AML-193 (cell line): ENCODE measurements around the gene CA4.
A peak's percentile ranks its signal among the peaks of the same experiment; 100 is the strongest.

ENCODE experiments used
- DNase-seq, 2 experiments: peaks; one replicate each; lab custom pipeline; 2025; lab: John Stamatoyannopoulos, UW

CA4 gene

DNA sequence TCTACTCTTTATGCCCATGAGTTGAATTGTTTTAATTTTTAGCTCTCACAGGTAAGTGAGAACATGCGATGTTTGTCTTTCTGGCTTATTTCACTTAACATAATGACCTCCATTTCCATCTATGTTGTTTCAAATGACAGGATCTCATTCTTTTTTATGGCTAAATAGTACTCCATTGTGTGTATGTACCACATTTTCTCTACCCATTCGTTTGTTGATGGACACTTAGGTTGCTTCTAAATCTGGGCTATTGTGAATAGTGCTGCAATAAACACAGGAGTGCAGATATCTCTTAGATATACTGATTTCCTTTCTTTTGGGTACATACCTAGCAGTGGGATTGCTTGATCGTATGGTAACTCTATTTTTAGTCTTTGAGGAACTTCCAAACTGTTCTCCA, 19.3 kb upstream of the CA4 start:
- no peak for DNase-seq

GRCh38 chr17:60134396-60135150, 15.2 kb upstream of the CA4 start:
- DNase-seq: no peak

GRCh38 chr17:60135151-60135950, 14.4 kb upstream of the CA4 start:
- DNase-seq: no peak

DNA sequence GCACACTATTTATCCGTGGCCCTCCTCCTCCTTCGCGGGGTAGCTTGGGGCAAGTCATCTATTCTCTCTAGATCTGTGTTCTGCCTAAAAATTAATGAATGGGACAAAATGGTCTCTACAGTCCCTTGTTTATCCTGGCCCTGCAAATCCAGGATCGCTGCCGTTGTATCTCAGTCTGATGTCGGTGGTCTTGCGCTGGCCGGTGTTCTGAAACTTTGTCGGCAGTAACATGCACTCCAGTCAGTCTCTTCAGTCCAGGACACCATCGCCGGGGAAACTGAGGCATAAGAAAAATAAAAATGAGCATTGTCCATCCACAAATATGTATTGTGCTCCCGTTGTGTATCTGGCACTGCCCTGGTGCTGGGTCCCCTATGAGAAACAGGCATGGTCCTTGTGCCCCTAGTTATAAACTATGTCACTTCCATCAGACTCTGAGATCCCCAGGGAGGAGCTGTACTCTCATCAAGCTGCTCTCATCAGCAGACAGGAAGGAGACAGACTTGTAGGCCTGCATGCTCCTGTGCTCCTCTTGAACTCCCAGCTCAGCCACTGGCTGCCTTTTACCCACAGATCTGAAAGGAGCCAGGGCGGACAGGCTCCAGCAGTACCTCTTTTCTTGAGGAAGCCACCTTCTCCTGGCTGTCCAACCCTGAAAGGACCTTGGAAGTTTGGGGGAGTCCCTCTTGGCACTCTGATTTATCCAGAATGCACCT, 13.7 kb upstream of the CA4 start:
- no peak for DNase-seq

DNA sequence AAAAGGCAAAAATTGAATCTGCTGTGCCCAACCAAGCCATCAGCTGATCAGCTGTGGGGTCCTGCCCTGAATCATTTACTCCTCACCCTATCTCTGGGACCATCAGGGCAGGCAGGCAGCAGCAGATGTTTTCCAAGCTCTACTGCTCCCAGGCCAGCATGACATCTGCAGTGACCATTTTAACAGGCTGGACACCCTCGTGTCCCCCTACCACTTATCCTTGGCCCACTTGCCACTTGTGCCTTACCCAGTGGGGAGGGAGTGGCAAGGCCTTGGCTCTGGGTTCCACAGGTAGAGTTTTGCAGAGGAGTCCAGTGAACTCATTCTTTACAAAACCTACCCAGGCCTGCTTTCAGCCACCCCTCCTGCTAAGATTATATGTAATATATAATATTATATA, 12.0 kb upstream of the CA4 start:
- DNase-seq: no peak

- DNase-seq: no peak
Measured at GRCh38 chr17:60138769-60139437, 10.9 kb upstream of the CA4 start.

GRCh38 chr17:60139438-60140285, 10.1 kb upstream of the CA4 start:
- DNase-seq: no peak

DNA sequence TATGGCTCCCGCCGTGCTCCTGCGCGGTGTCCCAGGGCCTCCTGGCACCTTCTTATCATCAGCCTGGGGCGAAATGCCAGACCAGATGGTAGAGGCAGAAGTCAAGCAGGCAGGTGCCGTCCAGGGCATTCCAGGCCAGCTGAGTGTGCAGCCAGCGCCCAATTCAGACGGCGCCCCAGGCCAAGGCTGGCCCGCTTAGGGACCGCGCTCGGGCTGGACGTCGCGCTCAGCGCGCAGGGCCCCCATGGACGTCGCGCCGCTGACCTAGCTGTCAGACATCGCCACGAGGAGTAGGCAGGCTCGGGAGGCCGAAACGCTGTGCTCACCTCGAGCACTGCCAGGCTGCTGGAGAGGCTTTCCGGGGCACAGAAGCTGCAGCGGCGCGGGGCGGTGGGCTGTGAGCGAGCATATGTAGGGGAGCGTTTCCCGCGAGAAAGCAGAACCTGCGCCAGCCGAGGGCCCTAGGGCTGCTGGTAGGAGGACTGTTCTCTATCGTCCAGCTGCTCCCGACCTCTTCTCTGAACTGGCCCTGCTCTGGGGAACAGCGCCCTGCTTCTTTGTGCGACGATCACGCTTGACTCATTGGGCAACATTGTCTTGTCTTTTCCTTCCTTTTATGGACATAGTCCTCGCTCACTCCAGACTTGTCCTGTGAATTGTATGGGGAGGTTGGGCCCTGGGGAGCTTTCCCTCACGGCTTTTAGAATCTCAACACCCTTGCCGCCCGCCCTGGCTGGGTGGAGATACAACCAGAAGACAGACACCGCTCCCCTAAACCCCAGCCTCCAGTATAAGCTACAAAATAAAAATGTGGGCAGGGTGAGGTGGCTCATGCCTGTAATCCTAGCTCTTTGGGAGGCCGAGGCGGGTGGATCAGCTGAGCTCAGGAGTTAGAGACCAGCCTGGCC, 8.4 kb upstream of the CA4 start:
- DNase-seq: no peak

DNA sequence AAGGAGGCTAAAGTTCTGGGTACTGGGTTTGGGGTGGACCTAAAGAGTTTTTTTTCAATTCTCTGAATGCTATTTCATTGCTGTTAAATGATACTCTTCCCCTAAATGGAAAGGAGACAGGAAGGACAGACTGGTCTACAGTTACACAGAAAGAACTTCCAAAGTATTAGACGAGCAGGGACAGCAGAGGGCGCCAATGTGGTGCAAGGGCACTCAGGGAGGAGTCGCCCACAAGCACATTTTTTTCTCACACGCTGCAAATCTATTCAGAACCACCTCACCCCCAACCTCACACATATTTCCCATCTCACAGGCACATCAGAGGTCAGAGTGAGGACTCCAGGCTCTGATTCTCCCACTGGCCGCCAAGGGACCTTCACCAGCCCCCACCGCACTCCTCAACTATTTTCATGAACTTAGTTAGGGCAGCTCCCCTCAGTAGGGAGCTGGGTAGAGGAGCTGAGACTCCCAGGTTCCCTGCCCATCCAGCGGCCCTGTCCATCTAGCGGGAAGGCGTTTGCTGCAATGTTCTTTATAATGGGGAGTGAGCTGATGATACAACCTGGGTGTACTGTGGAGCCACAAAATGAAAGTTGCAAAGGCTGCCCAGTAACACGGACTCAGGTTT, 6.8 kb upstream of the CA4 start:
- peak; percentile 95 for DNase-seq

DNA sequence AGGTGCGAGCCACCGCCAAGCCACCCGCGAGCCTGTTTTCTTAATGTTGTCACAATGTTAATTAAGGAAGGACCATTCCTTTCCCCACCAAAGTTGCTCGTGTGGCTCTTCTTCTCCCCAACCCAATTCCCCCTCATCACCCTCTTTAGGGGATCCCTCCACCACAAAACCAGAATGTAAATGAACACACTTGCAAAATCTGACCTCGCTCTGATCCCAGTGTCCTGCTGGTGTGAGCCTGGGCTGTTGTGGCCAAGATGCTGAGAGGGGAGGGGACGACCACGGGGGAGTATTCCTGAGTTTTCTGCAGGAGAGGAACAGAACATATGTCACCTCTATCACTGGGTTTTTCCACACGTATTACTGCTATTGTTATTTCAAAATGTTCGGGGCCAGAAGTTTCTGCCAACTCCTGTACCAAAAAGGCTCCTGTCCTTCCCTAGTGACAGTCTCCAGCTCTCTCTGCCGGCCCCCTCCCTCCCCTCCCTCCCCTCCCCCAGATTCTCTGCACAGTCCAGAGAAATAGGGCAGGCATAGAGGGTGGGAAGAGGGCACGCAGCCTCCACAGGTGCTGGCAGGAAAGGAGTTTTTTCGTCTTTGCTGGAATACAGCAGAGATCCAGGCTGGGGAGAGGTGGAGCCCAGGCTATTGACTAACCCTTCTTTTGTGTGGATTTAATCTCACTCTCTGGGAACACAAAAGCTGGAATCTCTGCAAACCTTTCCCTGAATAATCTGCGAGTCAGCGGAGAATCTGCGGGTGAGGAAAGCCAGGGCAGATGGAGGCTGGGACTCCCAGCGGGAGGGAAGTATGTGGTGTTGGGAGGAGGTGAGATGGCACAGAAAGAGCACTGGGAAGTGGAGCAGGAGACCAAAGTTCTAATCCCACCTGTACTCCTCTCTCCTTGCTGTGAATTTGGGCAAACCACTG, 4.5 kb upstream of the CA4 start:
- DNase-seq: no peak

DNA sequence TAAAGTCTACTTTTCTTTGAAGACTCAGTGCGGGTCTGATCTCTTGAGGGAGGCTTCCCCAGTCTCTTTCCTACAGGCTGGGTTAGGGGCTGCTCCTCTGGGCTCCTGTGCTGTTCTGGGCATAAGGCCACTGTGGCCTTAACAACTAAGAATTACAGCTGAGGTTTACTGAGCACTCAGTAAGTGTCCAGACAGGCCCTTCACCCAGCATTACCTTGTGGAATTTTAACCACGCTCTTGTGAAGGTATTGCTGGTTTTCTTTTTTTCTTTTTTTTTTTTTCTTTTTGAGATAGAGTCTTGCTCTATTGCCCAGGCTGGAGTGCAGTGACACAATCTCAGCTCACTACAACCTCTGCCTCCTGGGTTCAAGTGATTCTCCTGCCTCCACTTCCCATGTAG, 3.6 kb upstream of the CA4 start:
- no peak for DNase-seq

DNA sequence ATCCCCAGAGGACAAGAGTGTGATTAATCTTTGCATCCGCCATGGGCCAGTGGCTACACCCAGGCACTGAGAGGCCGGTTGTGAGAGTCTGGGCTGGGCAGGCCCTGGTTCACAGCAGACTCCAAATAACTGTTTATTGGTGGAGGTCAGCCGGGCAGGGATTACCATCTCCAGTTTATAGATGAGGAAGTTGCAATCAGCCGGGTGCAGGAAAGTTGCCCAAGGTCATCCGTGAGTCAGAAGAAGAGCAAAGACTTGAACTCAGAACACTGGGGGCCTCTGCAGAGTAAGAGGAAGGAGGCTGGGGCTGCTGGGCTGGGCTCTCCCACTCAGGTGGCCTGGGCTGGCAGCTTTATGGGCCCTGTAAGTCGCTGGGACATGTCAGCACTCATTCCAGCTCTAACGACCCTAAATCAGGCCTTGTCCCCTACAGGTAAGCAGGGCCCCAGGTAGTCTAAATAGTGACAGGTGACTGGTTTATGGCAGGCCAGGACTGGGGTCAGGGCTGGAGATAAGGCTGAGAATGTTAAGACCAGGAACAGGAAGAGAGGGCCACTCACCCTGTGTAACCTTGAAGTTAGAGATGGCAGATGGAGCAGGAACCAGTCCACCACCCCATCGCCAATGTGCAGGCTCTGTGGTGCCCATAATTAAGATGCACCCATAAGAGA, 2.1 kb upstream of the CA4 start:
- peak; percentile 11 to 45 for DNase-seq

GRCh38 chr17:60148373-60148772, 1.4 kb upstream of the CA4 start:
- no peak for DNase-seq

GRCh38 chr17:60151355-60151754, 1.6 kb downstream of the CA4 start:
- no peak for DNase-seq

- no peak for DNase-seq
Measured at GRCh38 chr17:60153606-60154390, 4.0 kb downstream of the CA4 start.

GRCh38 chr17:60154616-60155426, 5.0 kb downstream of the CA4 start:
- no peak for DNase-seq
